HepG2 (cell line): ENCODE measurements around the gene MLLT10. TPM values are rescaled to one million over a fixed set of nuclear protein-coding genes. Genes with fewer than 3 reads are reported as not detected.

Experiments
- HCFC1 ChIP-seq: fragments of 150-350 bp; IDR thresholded peaks from 2 replicates; pipeline ENCODE4 v1.6.1; 2014; ENCODE audit warnings: low read depth, low read length
- MIXL1 ChIP-seq: IDR thresholded peaks from 2 replicates; pipeline ENCODE4 v1.6.1; 2016
- RBM22 ChIP-seq: fragments of 200-400 bp; formaldehyde crosslinking; optimal IDR thresholded peaks from 2 replicates; pipeline ENCODE3; 2017; ENCODE audit warnings: mild to moderate bottlenecking, low read length, moderate library complexity
- SAP130 ChIP-seq: IDR thresholded peaks from 2 replicates; pipeline ENCODE4 v1.6.1; 2016; ENCODE audit warnings: low read depth
- TSC22D2 ChIP-seq: sonication (generic); formaldehyde crosslinking; IDR thresholded peaks from 2 replicates; pipeline ENCODE4 v1.5.1; 2020; ENCODE audit warnings: missing genetic modification reagents, mild to moderate bottlenecking, borderline replicate concordance
- ZNF10 ChIP-seq: sonication (generic); formaldehyde crosslinking; IDR thresholded peaks from 2 replicates; pipeline ENCODE4 v1.4.0; 2020; ENCODE audit warnings: mild to moderate bottlenecking, low read depth, missing genetic modification reagents, borderline replicate concordance
- ZNF138 ChIP-seq: sonication (generic); formaldehyde crosslinking; IDR thresholded peaks from 2 replicates; pipeline ENCODE4 v1.5.0; 2020; ENCODE audit warnings: mild to moderate bottlenecking, low read depth, missing genetic modification reagents
- ZNF235 ChIP-seq: sonication (generic); formaldehyde crosslinking; IDR thresholded peaks from 2 replicates; pipeline ENCODE4 v1.8.1; 2023; ENCODE audit warnings: mild to moderate bottlenecking, missing genetic modification reagents, borderline replicate concordance
- ZNF543 ChIP-seq: sonication (generic); formaldehyde crosslinking; IDR thresholded peaks from 2 replicates; pipeline ENCODE4 v1.4.0; 2020; ENCODE audit warnings: mild to moderate bottlenecking, missing genetic modification reagents
- ZSCAN30 ChIP-seq: sonication (generic); formaldehyde crosslinking; IDR thresholded peaks from 2 replicates; pipeline ENCODE4 v1.5.0; 2020; ENCODE audit warnings: mild to moderate bottlenecking, missing genetic modification reagents
- polyA plus RNA-seq, 8 experiments: library from polyadenylated mRNA; depleted of rRNA in 3 of 8; stranded (reverse) in 7 of 8; unstranded in 1 of 8; fragments of >200 nt; fragmentation: Illumina TruSeq in 4 of 8; extraction: Trizol in 4 of 8; gene quantifications; 2 replicates each; pipeline versions ENCODE4 v1.2.1 to v1.2.3, GENCODE V29; 2011 to 2016; ENCODE audit warnings: low read depth in 4 of 8, missing spikeins in 1 of 8, mixed read lengths in 1 of 8; ENCODE audit not compliant: insufficient read depth in 1 of 8
- total RNA-seq, 5 experiments: library from RNA; depleted of rRNA; stranded (reverse); fragments of >200 nt; fragmentation: Illumina TruSeq; extraction: Trizol; gene quantifications; 2 replicates each; pipeline ENCODE4 v1.2.3, GENCODE V29; 2016; ENCODE audit warnings: low read depth in 1 of 5
- TF ChIP-seq, protein P1 (sequence below): sonication (generic); formaldehyde crosslinking; IDR thresholded peaks from 2 replicates; pipeline ENCODE4 v1.5.0; 2020; ENCODE audit warnings: missing genetic modification reagents, mild to moderate bottlenecking, borderline replicate concordance
- TF ChIP-seq, protein P2 (sequence below): sonication (generic); formaldehyde crosslinking; IDR thresholded peaks from 2 replicates; pipeline ENCODE4 v1.9.0; 2021; ENCODE audit warnings: mild to moderate bottlenecking, missing genetic modification reagents
- TF ChIP-seq, protein P3 (sequence below): sonication (generic); formaldehyde crosslinking; IDR thresholded peaks from 2 replicates; pipeline ENCODE4 v1.5.1; 2020; ENCODE audit warnings: missing genetic modification reagents, mild to moderate bottlenecking, borderline replicate concordance
- TF ChIP-seq, protein P4 (sequence below): sonication (generic); formaldehyde crosslinking; IDR thresholded peaks from 2 replicates; pipeline ENCODE4 v1.5.1; 2020; ENCODE audit warnings: missing genetic modification reagents, mild to moderate bottlenecking, borderline replicate concordance
- TF ChIP-seq, protein P5 (sequence below): IDR thresholded peaks from 2 replicates; pipeline ENCODE4 v1.6.1; 2016; ENCODE audit warnings: missing compliant biosample characterization, missing genetic modification reagents, borderline replicate concordance

MLLT10 gene
- total and polyA plus RNA-seq, 2 of the 13 experiments (the other 11 are each of a cell fraction or from before 2014, with no cell fraction given) = 51.3 to 84.1 TPM

DNA sequence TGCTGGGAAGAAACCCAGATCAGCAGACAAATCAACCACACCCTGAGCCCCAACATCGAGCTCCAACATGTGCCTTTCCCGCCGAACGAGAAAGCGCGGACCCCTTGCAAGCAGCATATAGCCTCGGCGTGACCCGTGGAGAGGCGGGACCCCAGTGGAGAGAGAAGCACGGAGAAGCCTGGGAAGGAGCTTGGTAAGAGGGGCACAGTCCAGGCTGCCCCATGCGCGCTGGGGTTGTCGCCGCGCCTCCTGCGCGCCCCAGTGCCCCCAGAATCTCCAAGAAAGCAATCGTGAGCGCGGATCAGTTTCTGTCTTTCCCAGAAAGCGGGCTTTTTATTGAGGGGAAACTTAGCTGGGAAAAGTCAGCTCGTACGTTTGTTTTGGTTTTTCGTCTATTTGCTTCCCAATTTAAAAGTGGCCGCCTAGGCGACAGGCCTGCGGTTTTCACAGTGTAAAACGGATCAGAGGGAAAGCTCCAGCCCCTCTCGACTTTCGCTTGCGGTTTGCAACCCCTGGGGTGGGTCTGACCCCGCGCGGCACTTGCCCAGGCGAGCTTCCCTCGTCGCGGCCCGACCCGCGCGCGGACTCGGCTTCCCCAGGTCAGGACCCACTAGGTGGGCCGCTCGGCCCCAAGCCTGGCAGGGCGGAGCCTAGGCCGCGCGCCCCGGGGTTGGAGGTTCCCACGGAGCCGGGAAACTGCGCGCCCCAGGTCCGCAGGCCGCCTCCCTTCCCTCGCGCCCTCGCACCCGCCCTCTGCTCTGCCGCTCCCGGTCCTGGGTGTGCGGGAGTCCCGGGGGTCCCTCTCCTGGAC lies 39.6 kb upstream of the MLLT10 start (continued):
- TF ChIP-seq, protein P1, sequence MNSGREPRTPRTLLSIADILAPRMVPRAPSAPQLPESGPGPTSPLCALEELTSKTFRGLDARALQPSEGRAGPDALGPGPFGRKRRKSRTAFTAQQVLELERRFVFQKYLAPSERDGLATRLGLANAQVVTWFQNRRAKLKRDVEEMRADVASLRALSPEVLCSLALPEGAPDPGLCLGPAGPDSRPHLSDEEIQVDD = no peak
- no peak for TF ChIP-seq TSC22D2 (CRISPR knock-in tag)
- no peak for TF ChIP-seq ZNF138 (CRISPR knock-in tag)
- no peak for TF ChIP-seq HCFC1
- TF ChIP-seq, protein P2, sequence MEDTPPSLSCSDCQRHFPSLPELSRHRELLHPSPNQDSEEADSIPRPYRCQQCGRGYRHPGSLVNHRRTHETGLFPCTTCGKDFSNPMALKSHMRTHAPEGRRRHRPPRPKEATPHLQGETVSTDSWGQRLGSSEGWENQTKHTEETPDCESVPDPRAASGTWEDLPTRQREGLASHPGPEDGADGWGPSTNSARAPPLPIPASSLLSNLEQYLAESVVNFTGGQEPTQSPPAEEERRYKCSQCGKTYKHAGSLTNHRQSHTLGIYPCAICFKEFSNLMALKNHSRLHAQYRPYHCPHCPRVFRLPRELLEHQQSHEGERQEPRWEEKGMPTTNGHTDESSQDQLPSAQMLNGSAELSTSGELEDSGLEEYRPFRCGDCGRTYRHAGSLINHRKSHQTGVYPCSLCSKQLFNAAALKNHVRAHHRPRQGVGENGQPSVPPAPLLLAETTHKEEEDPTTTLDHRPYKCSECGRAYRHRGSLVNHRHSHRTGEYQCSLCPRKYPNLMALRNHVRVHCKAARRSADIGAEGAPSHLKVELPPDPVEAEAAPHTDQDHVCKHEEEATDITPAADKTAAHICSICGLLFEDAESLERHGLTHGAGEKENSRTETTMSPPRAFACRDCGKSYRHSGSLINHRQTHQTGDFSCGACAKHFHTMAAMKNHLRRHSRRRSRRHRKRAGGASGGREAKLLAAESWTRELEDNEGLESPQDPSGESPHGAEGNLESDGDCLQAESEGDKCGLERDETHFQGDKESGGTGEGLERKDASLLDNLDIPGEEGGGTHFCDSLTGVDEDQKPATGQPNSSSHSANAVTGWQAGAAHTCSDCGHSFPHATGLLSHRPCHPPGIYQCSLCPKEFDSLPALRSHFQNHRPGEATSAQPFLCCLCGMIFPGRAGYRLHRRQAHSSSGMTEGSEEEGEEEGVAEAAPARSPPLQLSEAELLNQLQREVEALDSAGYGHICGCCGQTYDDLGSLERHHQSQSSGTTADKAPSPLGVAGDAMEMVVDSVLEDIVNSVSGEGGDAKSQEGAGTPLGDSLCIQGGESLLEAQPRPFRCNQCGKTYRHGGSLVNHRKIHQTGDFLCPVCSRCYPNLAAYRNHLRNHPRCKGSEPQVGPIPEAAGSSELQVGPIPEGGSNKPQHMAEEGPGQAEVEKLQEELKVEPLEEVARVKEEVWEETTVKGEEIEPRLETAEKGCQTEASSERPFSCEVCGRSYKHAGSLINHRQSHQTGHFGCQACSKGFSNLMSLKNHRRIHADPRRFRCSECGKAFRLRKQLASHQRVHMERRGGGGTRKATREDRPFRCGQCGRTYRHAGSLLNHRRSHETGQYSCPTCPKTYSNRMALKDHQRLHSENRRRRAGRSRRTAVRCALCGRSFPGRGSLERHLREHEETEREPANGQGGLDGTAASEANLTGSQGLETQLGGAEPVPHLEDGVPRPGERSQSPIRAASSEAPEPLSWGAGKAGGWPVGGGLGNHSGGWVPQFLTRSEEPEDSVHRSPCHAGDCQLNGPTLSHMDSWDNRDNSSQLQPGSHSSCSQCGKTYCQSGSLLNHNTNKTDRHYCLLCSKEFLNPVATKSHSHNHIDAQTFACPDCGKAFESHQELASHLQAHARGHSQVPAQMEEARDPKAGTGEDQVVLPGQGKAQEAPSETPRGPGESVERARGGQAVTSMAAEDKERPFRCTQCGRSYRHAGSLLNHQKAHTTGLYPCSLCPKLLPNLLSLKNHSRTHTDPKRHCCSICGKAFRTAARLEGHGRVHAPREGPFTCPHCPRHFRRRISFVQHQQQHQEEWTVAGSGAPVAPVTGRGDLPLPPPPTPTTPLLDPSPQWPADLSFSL = no peak
- no peak; the same call in 1 of the 2 replicates for TF ChIP-seq SAP130 (CRISPR knock-in tag)
- TF ChIP-seq MIXL1 (CRISPR knock-in tag) = 0 out of 2 replicates have a peak, but pooled peaks have one; percentile 16
- TF ChIP-seq ZNF10 (CRISPR knock-in tag) = no peak
- TF ChIP-seq ZNF543 (CRISPR knock-in tag) = no peak
- 0 out of 2 replicates have a peak, but pooled peaks have one; percentile 14 for TF ChIP-seq ZSCAN30 (CRISPR knock-in tag)
- no peak; the same call in 1 of the 2 replicates for TF ChIP-seq ZNF235
- TF ChIP-seq, protein P3, sequence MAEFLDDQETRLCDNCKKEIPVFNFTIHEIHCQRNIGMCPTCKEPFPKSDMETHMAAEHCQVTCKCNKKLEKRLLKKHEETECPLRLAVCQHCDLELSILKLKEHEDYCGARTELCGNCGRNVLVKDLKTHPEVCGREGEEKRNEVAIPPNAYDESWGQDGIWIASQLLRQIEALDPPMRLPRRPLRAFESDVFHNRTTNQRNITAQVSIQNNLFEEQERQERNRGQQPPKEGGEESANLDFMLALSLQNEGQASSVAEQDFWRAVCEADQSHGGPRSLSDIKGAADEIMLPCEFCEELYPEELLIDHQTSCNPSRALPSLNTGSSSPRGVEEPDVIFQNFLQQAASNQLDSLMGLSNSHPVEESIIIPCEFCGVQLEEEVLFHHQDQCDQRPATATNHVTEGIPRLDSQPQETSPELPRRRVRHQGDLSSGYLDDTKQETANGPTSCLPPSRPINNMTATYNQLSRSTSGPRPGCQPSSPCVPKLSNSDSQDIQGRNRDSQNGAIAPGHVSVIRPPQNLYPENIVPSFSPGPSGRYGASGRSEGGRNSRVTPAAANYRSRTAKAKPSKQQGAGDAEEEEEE (CRISPR knock-in tag) = no peak
- TF ChIP-seq, protein P4, sequence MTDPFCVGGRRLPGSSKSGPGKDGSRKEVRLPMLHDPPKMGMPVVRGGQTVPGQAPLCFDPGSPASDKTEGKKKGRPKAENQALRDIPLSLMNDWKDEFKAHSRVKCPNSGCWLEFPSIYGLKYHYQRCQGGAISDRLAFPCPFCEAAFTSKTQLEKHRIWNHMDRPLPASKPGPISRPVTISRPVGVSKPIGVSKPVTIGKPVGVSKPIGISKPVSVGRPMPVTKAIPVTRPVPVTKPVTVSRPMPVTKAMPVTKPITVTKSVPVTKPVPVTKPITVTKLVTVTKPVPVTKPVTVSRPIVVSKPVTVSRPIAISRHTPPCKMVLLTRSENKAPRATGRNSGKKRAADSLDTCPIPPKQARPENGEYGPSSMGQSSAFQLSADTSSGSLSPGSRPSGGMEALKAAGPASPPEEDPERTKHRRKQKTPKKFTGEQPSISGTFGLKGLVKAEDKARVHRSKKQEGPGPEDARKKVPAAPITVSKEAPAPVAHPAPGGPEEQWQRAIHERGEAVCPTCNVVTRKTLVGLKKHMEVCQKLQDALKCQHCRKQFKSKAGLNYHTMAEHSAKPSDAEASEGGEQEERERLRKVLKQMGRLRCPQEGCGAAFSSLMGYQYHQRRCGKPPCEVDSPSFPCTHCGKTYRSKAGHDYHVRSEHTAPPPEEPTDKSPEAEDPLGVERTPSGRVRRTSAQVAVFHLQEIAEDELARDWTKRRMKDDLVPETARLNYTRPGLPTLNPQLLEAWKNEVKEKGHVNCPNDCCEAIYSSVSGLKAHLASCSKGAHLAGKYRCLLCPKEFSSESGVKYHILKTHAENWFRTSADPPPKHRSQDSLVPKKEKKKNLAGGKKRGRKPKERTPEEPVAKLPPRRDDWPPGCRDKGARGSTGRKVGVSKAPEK (CRISPR knock-in tag) = no peak
- TF ChIP-seq, protein P5, sequence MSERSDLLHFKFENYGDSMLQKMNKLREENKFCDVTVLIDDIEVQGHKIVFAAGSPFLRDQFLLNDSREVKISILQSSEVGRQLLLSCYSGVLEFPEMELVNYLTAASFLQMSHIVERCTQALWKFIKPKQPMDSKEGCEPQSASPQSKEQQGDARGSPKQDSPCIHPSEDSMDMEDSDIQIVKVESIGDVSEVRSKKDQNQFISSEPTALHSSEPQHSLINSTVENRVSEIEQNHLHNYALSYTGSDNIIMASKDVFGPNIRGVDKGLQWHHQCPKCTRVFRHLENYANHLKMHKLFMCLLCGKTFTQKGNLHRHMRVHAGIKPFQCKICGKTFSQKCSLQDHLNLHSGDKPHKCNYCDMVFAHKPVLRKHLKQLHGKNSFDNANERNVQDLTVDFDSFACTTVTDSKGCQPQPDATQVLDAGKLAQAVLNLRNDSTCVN (CRISPR knock-in tag) = no peak
- TF ChIP-seq RBM22 = no peak
